ENCODE results near the gene SLC25A23.

GRCh38 chr19:6495947-6496346 lies 36.4 kb upstream of the SLC25A23 start:
- TF ChIP-seq EZH2 (IDR thresholded peaks at IDR 0.05) (no peak), CTCF (IDR thresholded peaks at IDR 0.05) (no peak)
